ENCODE results near the gene MKNK2.

- TF ChIP-seq CTCF (IDR thresholded peaks at IDR 0.05; ENCODE audit: low read length) (no peak), EZH2 (IDR thresholded peaks at IDR 0.05; ENCODE audit: borderline replicate concordance, low read length) (no peak)
Measured at GRCh38 chr19:1998712-1999708, 52.0 kb downstream of the MKNK2 start.

All from OCI-LY1 (cell line).